Ramos (cell line): ENCODE data around the gene RNF227.

Experiments used
- in situ Hi-C: fragments of 300-500 bp; cut with MboI; formaldehyde crosslinking; loops from one replicate; pipeline ENCODE4 v1.14.3; 2022; ENCODE audit warnings: low sequenced_read_pairs; ENCODE audit not compliant: unreplicated experiment

RNF227 gene

DNA sequence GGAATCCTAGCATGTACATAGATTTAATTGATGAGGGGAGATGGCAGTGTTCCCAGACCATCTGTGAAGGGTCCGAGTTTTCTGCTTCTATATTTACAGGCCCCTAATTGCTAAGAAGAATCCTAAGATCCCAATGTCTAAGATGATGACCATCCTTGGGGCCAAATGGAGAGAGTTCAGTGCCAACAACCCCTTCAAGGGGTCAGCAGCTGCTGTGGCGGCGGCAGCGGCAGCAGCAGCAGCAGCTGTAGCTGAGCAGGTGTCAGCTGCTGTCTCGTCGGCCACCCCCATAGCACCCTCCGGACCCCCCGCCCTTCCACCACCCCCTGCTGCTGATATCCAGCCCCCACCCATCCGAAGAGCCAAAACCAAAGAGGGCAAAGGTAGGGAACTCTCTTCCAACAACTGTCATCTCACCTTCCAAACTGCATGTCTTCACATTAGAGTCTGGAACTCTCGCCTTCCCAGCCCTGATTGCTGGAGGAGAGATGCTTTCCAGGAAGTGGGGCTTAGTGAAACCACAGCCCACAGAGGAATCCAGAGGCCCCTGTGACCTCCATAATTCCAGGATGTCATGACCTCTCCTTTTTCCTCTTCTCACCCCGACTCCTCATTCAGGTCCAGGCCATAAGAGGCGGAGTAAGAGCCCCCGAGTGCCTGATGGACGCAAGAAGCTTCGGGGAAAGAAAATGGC is 22.8 kb downstream of the RNF227 start:
- in situ Hi-C loops: no loop called here

- in situ Hi-C loops: no loop called here
These were observed 26.7 kb downstream of the RNF227 start for GRCh38 chr17:7889166-7889955.

- in situ Hi-C loops: no loop called here
These were observed 27.7 kb downstream of the RNF227 start, which contains the start of gene CHD3 for GRCh38 chr17:7888184-7888920. Gene CHD3 (plus strand): TSS chr17:7888789. CDS start chr17:7889001, 212 bp downstream.

GRCh38 chr17:7887482-7888183 is 28.5 kb downstream of the RNF227 start:
- in situ Hi-C loops: no loop called here

GRCh38 chr17:7887038-7887481 is 29.0 kb downstream of the RNF227 start:
- in situ Hi-C loops: no loop called here

DNA sequence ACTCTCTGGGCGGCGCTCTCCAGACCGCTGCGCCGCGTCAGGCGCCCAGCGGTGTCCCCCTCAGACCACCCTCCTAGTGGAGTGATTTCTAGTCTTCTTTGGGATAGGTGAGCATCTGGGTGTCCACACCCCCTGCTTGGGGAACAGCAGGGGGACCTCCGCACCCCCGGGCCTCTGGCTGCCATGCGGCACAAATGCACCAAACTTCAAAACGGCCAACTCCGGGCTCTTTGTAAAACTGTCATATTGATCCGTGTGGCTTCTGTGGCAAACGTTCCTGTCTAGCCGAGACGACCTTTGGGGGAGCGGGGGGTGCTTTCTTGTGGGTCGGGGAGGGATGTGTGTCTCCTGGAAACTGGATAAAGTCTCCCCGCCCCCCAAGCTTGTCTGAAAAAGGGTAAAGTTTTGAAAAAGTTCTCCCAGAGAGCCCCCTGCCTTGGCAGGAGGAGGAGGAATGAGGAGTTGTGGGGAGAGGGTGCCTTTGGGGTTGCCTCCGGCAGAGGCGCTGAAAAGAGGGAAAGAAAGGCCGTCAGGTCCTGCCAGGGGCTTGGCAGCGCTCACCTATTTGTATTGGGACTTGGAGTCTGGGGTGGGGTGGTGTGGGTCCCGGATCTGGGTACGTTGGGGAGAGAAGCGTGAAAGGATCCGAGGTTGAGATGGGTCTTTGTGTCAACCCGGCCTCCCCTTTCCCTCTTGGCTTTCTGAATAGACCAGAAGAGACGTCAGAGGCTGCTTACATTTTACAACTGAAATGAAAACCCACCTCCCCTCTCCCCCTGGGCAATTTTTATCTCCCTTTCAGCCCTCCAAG is 29.7 kb downstream of the RNF227 start:
- in situ Hi-C loops: no loop called here

DNA sequence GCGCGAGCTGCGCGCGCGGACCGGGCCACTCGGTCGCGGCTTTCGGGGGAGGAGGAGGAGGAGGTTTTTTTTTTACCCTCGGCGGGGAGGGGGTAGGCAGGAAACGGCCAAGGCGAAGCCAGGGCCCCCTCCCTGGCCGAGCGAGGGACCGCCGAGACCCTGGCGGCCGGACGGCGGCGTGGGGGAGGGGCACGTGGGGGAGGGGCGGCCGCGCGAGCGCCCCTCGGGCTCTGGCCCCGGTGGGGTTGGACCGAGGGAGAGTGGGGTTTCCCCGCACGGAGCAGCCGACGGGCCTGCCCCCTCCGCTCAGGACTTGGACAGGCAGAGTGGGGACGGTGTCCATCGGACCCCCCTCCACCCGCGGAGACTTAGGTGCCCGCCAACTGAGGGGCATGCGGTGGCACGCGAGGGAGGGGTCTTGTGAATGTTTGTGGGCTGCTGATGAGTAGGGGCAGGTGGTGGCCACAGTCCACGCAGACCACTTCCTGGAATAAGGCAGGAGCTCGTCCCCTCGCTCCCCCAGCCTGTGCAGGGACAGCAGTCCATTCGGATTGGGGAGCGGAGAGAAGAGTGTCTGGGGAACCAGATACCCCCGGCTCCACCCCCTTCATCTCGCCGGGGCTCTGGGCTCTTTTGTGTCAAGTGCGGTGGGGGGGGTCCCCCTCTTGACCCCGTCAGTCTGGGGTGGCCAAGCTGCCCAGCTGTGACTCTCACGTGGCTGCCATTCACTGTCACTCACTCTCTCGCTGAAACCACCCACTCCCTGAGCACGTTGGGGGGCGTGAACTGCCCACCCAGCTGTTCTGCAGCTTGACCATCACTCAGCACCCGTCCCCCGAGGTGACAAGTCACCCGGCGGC is 30.5 kb downstream of the RNF227 start:
- in situ Hi-C loops: no loop called here

- in situ Hi-C loops: no loop called here
These were observed 31.3 kb downstream of the RNF227 start for GRCh38 chr17:7884581-7885366.

DNA sequence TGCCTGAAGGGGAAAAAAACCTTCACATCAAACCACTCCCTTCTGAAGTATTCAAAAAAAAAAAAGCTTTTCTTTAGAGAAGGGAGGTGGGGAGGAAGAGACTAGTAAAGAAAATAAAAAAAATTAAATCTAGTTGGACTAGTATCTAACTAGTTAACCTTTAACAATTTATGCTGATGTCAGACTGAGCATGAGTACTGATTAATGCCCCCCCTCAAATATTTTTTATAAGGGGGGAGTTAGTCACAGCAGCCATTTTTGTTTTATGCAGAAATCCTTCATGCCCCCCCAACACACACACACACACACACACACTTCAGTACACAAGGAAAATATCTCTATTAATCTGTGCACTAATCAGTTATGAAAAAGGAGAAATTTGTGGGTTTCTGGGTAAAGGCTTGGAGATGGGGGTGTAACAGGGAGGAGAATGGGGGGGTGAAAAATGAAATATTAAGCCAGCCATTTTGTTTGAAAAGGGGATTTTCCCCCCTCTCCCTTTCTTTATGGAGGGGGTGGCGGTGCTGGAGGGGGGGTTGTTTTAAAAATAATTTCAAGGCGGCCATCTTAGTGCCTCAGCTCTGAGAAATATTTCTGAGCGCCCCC is 32.2 kb downstream of the RNF227 start:
- in situ Hi-C loops: no loop called here

GRCh38 chr17:7882629-7883028 is 33.5 kb downstream of the RNF227 start:
- in situ Hi-C loops: no loop called here

DNA sequence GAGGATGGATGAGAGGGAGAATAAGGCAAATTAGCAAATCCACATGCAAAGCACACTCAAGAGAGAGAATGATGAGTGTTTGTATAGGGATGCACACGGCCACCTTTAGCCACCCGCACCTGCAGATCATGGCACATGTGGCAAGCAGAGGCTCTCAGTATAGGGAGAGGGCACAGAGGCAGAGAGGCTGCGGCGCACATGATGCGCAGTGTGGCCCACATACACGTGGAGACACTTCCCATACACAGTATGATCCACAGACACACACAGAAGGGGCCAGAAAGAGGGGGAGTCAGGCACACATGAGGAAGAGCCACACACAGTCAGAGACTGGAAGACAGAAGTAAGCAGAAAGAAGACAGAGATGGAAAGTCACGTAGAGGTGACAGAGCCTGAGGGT is 34.0 kb downstream of the RNF227 start:
- in situ Hi-C loops: no loop called here

DNA sequence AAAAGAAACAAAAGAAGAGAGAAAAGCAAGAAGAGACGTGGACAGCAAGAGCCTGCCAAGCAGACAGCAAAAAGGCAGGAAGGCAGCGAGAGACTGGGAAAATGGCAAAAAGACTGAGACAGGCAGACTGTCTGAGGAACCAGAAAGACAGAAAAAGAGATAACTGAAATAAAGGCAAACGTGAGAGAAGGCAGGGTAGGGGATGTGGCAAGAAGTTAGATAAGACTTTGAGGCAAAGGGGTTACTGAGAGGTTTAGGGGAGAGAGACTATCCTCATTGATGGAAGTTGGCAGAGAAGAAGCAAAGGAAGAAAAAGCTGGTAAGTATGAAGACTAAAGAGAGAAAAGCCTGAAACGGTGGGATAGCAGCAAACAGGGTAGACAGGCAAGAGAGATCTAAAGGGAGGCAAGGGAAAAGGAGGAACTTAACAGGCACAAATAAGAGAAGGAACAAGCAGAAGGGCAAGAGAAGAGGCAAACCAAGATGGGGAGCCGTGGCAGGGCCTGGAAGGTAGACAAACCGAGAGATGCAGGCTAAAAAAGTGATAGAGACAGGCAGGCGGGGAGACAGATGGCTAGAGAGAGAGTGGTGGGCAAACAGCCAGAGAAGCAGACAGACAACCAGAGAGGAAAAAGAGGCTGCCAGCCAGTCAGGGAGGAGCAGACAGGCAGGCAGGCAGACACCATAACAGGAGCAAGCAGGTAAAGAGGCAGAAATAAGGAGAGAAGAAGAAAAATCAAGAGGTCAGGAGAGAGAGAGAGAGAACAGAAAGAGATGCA is 34.6 kb downstream of the RNF227 start:
- in situ Hi-C loops: no loop called here

- in situ Hi-C loops: no loop called here
These were observed 35.8 kb downstream of the RNF227 start for GRCh38 chr17:7880076-7880868.

DNA sequence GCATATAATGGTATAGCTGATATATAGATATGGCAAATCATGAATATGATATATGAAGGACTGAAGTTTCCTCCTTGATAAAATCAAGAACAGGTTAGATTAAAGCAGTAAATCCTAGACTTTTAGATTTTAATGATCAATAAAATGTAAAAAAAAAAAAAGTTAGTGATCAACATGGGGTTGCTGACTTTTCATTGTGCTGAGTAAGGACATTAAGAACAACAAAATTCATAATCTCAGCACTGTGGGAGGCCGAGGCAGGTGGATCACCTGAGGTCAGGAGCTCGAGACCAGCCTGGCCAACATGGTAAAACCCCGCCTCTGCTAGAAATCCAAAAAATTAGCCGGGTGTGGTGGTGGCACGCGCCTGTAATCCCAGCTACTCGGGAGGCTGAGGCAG is 37.9 kb downstream of the RNF227 start:
- in situ Hi-C loops: no loop called here

- in situ Hi-C loops: no loop called here
These were observed 40.2 kb downstream of the RNF227 start for GRCh38 chr17:7875804-7876370.

- in situ Hi-C loops: no loop called here
These were observed 43.0 kb downstream of the RNF227 start for GRCh38 chr17:7873051-7873450.
